Measurements from ENCODE around the gene FBN3.

FBN3 gene

DNA sequence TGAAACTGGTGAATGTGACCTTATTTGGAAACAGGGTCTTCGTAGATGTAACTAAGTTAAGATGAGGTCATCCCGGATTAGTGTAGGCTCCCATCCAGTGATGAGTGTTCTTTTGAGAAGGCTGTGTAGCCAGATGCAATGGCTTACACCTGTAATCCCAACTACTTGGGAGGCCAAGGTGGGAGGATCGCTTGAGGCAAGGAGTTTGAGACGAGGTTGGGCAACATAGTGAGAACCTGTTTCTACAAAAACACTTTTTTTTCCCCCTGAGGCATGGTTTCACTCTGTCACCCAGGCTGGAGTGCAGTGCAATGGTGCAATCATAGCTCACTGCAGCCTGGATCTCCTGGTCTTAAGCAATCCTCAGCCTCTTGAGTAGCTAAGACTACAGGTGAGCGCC, 36.4 kb downstream of the FBN3 start:
- Histone ChIP-seq H3K27me3 (ENCODE audit: insufficient read depth, low read depth) (peaks cover 25% of the 10 kb centered on the region; the same call in 1 of the 2 replicates), H3K4me2 (no peak overlapping the region), H3K9ac (no peak overlapping the region), H3K27ac (no peak overlapping the region), H4K20me1 (ENCODE audit: insufficient read depth) (no peaks in the 10 kb centered on the region), H3K36me3 (ENCODE audit: insufficient read depth) (no peaks in the 10 kb centered on the region), H3K4me1 (ENCODE audit: low read depth, poor library complexity, severe bottlenecking) (no peaks in the 10 kb centered on the region), H2AFZ (ENCODE audit: low read depth) (no peak overlapping the region), H3K4me3 (IDR thresholded peaks at IDR 0.05; ENCODE audit: insufficient read depth, low read depth, low read length) (no peak overlapping the region), H3K79me2 (ENCODE audit: insufficient read depth, low read depth) (no peaks in the 10 kb centered on the region)
- TF ChIP-seq, protein P1, sequence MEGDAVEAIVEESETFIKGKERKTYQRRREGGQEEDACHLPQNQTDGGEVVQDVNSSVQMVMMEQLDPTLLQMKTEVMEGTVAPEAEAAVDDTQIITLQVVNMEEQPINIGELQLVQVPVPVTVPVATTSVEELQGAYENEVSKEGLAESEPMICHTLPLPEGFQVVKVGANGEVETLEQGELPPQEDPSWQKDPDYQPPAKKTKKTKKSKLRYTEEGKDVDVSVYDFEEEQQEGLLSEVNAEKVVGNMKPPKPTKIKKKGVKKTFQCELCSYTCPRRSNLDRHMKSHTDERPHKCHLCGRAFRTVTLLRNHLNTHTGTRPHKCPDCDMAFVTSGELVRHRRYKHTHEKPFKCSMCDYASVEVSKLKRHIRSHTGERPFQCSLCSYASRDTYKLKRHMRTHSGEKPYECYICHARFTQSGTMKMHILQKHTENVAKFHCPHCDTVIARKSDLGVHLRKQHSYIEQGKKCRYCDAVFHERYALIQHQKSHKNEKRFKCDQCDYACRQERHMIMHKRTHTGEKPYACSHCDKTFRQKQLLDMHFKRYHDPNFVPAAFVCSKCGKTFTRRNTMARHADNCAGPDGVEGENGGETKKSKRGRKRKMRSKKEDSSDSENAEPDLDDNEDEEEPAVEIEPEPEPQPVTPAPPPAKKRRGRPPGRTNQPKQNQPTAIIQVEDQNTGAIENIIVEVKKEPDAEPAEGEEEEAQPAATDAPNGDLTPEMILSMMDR (conservative IDR thresholded peaks at IDR 0.05; ENCODE audit: low read depth, low read length), result no peak

DNA sequence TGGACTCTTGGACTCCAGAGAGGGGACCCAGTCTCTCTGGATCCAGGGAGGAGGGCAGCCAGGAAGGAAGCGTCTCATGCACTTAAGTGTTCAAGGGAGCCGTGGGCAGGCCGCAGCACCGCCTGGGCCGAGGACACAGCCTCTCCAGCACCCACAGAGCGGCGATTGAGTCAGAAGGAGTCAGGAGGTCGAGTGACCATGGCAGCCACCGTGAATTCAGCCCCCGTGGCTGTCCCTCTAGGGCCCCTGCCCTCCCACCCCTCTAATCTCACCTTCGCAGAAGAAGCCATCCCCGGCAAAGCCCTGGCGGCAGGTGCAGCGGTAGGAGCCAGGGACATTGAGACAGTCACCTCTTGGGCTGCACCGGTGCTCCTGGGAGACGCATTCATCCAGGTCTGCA, 38.0 kb downstream of the FBN3 start:
- no peaks in the 10 kb centered on the region for H3K36me3 ChIP-seq (ENCODE audit: insufficient read depth)
- TF ChIP-seq, protein P1 (conservative IDR thresholded peaks at IDR 0.05; ENCODE audit: low read depth, low read length), result no peak
- no peak overlapping the region for H3K4me3 ChIP-seq (IDR thresholded peaks at IDR 0.05; ENCODE audit: insufficient read depth, low read depth, low read length)
- H4K20me1 ChIP-seq (ENCODE audit: insufficient read depth), result no peaks in the 10 kb centered on the region
- H3K79me2 ChIP-seq (ENCODE audit: insufficient read depth, low read depth), result no peaks in the 10 kb centered on the region
- H3K27ac ChIP-seq, result no peak overlapping the region
- H3K4me2 ChIP-seq, result no peak overlapping the region
- no peak overlapping the region for H3K9ac ChIP-seq
- H3K27me3 ChIP-seq (ENCODE audit: insufficient read depth, low read depth), result peaks cover 28% of the 10 kb centered on the region; the same call in 1 of the 2 replicates
- H2AFZ ChIP-seq (ENCODE audit: low read depth), result no peak overlapping the region
- H3K4me1 ChIP-seq (ENCODE audit: low read depth, poor library complexity, severe bottlenecking), result no peaks in the 10 kb centered on the region

DNA sequence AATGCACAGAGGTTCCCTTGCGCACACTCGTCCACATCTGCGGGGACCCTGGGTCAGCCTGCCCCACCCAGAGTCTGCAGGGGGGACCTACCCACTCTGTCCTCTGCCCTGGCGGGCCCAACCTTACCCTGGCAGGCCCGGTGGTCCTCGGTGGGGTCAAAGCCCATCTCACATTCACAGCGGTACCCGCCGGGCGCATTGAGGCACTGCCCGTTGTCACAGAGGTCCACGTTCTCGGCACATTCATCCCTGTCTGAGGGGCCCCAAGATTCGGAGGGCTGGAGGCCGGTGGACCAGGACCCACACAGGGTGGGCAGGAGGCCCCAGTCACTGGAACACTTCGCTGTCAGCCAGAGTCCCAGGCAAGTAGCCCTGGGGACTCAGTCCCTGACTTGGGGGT, 38.5 kb downstream of the FBN3 start:
- TF ChIP-seq, protein P1 (conservative IDR thresholded peaks at IDR 0.05; ENCODE audit: low read depth, low read length), result no peak
- H3K27me3 ChIP-seq (ENCODE audit: insufficient read depth, low read depth), result peaks cover 25% of the 10 kb centered on the region; the same call in 1 of the 2 replicates
- no peaks in the 10 kb centered on the region for H4K20me1 ChIP-seq (ENCODE audit: insufficient read depth)
- no peak overlapping the region for H3K9ac ChIP-seq
- H3K4me2 ChIP-seq, result no peak overlapping the region
- H2AFZ ChIP-seq (ENCODE audit: low read depth), result no peak overlapping the region
- no peak overlapping the region for H3K27ac ChIP-seq
- H3K36me3 ChIP-seq (ENCODE audit: insufficient read depth), result no peaks in the 10 kb centered on the region
- no peaks in the 10 kb centered on the region for H3K79me2 ChIP-seq (ENCODE audit: insufficient read depth, low read depth)
- H3K4me1 ChIP-seq (ENCODE audit: low read depth, poor library complexity, severe bottlenecking), result no peaks in the 10 kb centered on the region
- H3K4me3 ChIP-seq (IDR thresholded peaks at IDR 0.05; ENCODE audit: insufficient read depth, low read depth, low read length), result no peak overlapping the region

DNA sequence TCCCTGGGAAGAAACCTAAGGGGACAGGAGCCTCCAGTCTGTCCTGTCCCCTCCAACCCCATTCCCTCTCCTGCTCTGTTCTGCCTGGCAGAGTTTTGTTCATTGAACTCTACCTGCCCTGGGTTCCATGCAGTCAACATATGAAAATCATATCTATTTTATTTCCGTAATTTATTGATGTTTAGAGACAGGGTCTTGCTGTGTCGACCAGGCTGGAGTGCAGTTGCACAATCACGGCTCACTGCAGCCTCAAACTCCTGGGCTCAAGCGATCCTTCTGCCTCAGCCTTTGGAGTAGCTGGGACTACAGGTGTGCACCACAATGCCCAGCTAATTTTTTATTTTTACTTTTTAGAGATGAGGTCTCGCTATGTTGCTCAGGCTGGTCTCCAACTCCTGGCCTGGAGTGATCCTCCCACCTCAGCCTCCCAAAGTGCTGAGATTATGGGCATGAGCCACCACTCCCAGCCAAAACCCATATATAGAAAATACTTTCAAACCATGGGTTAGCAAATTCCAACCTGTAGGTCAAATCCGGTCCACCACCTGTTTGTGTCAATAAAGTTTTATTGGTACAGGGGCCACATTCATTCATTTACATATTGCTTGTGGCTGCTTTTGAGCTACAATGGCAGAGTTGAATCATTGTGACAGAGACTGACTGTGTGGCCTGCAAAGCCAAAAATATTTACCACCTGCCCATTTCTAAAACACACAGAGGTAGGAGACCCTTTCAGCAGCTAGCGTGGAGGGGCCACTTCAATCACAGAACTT, 39.3 kb downstream of the FBN3 start:
- Histone ChIP-seq H3K4me2 (no peak overlapping the region), H2AFZ (ENCODE audit: low read depth) (no peak overlapping the region), H3K4me1 (ENCODE audit: low read depth, poor library complexity, severe bottlenecking) (no peaks in the 10 kb centered on the region), H3K27ac (no peak overlapping the region), H4K20me1 (ENCODE audit: insufficient read depth) (no peaks in the 10 kb centered on the region), H3K9ac (no peak overlapping the region), H3K27me3 (ENCODE audit: insufficient read depth, low read depth) (peaks cover 22% of the 10 kb centered on the region; the same call in 1 of the 2 replicates), H3K4me3 (IDR thresholded peaks at IDR 0.05; ENCODE audit: insufficient read depth, low read depth, low read length) (no peak overlapping the region), H3K36me3 (ENCODE audit: insufficient read depth) (no peaks in the 10 kb centered on the region), H3K79me2 (ENCODE audit: insufficient read depth, low read depth) (no peaks in the 10 kb centered on the region)
- TF ChIP-seq, protein P1 (conservative IDR thresholded peaks at IDR 0.05; ENCODE audit: low read depth, low read length), result no peak

Data from KMS-11 (cell line).